CD4-positive, CD25-positive, alpha-beta regulatory T cell (primary cell): ENCODE data around the gene NPL. TPM values are rescaled to one million over a fixed set of nuclear protein-coding genes. Genes with fewer than 3 reads are reported as not detected.

ENCODE experiments used
- ATAC-seq, 2 donors: fragments of 150-1000 bp; cut with Tn5 transposase; one replicate each; pipeline ENCODE4 v1.10.0; 2021; ENCODE audit warnings: low read depth in 2 of 2, moderate number of reproducible peaks in 2 of 2, moderate library complexity in 1 of 2
- DNase-seq, 3 donors: peaks; one replicate each; pipeline versions ENCODE4 v3.0.0 to v3.0.0-alpha.2; 2012 to 2022; ENCODE audit warnings: mixed read lengths in 1 of 3
- H3K27ac ChIP-seq: one replicate; pipeline ENCODE4 v1.7.0; 2013; ENCODE audit warnings: mild to moderate bottlenecking, low read length; ENCODE audit not compliant: insufficient read depth, poor library complexity, severe bottlenecking
- H3K27me3 ChIP-seq: one replicate; pipeline ENCODE4 v1.7.0; 2013; ENCODE audit warnings: low read length; ENCODE audit not compliant: control insufficient read depth, insufficient read depth
- H3K36me3 ChIP-seq: one replicate; pipeline ENCODE4 v1.7.0; 2013; ENCODE audit warnings: mild to moderate bottlenecking, low read length, moderate library complexity; ENCODE audit not compliant: control insufficient read depth, insufficient read depth
- H3K4me1 ChIP-seq: 2 replicates; pipeline ENCODE4 v1.7.0; 2013; ENCODE audit warnings: mild to moderate bottlenecking, low read length; ENCODE audit not compliant: insufficient read depth, control insufficient read depth, poor library complexity, severe bottlenecking
- H3K4me3 ChIP-seq: one replicate; pipeline ENCODE4 v1.7.0; 2013; ENCODE audit warnings: low read depth, mild to moderate bottlenecking, low read length, moderate library complexity
- H3K9me3 ChIP-seq, 2 experiments: 1 replicate in 1 of 2; 2 replicates in 1 of 2; pipeline ENCODE4 v1.7.0; 2013; ENCODE audit warnings: low read length in 2 of 2, mild to moderate bottlenecking in 1 of 2, moderate library complexity in 1 of 2; ENCODE audit not compliant: control insufficient read depth in 2 of 2
- H3K27ac Mint-ChIP-seq, 3 donors: one replicate each; pipeline ENCODE4 v1.8.0; 2020 to 2022; ENCODE audit warnings: mild to moderate bottlenecking in 3 of 3, mixed read lengths in 3 of 3, moderate library complexity in 2 of 3
- H3K27me3 Mint-ChIP-seq: one replicate; pipeline ENCODE4 v1.8.0; 2022; ENCODE audit warnings: mild to moderate bottlenecking, mixed read lengths
- H3K36me3 Mint-ChIP-seq: one replicate; pipeline ENCODE4 v1.8.0; 2020; ENCODE audit warnings: mixed read lengths
- H3K4me1 Mint-ChIP-seq, 4 donors: one replicate each; pipeline ENCODE4 v1.8.0; 2020 to 2022; ENCODE audit warnings: mixed read lengths in 4 of 4, mild to moderate bottlenecking in 1 of 4
- H3K4me3 Mint-ChIP-seq, 4 donors: one replicate each; pipeline ENCODE4 v1.8.0; 2020 to 2022; ENCODE audit warnings: mild to moderate bottlenecking in 4 of 4, mixed read lengths in 4 of 4, moderate library complexity in 3 of 4
- H3K9me3 Mint-ChIP-seq, 7 donors: one replicate each; pipeline ENCODE4 v1.8.0; 2020 to 2022; ENCODE audit warnings: mixed read lengths in 7 of 7, mild to moderate bottlenecking in 3 of 7, moderate library complexity in 2 of 7
- polyA plus RNA-seq, 4 donors: library from polyadenylated mRNA; unstranded; fragments of 300-500 nt; fragmentation: Illumina TruSeq; gene quantifications; one replicate each; pipeline ENCODE4 v1.2.3, GENCODE V29; 2021
- total RNA-seq: library from RNA; stranded (reverse); gene quantifications from one replicate; pipeline ENCODE4 v1.2.3, GENCODE V29; 2022

The NPL gene
- total and polyA plus RNA-seq, 5 donors from 2014 or later = 4.8 to 12.2 (median 5.5) TPM

DNA sequence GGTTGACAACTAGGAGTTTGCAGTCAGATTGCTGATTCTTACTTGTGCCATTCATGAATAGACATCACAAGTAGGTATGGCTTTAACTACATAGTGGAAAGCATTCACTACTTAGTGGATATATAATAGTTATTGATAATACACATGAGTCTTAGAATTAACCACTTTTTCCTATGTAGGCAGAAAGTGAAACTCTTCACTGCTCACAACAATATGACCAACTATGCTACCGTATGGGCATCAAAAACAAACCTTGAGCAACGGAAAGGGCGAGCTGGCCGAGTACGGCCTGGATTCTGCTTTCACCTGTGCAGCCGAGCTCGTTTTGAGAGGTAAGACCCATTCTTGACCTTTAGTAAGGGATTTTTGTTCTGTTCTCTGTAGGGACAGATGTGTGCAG lies 88.3 kb downstream of the NPL start:
- Histone ChIP-seq H3K36me3 (peaks cover 98% of the 10 kb centered on the region), H3K27me3 (no peaks in the 10 kb centered on the region), H3K9me3 (no peaks in the 10 kb centered on the region), H3K27ac (no peak overlapping the region), H3K4me1 (no peaks in the 10 kb centered on the region), H3K4me3 (no peak overlapping the region)
- no peak overlapping the region for H3K4me3 Mint-ChIP-seq
- H3K9me3 Mint-ChIP-seq = no peaks in the 10 kb centered on the region
- H3K27ac Mint-ChIP-seq = peak overlapping the region in 1 of 3 donors; percentile 22
- no peaks in the 10 kb centered on the region for H3K27me3 Mint-ChIP-seq
- DNase-seq (no peak), ATAC-seq (no peak)
- H3K36me3 Mint-ChIP-seq = peaks cover 82% of the 10 kb centered on the region
- H3K4me1 Mint-ChIP-seq = peaks cover 17 to 42% (median 28%) of the 10 kb centered on the region in 4 donors

Other genes starting within 250 kb of the NPL start
- gene RNASEL, start 200.5 kb upstream of the NPL start, total RNA-seq = 9.1 TPM
- 10 to 100 TPM in 2 of 4 donors, 1 to 10 TPM in 2; 6.2 to 10.5 (median 9.0) TPM for gene RNASEL, start 200.5 kb upstream of the NPL start, polyA plus RNA-seq
- gene RGS16, start 185.4 kb upstream of the NPL start, total RNA-seq = 16.6 TPM
- gene RGS16, start 185.4 kb upstream of the NPL start, polyA plus RNA-seq = 1 to 10 TPM in 1 of 4 donors, under 1 TPM in 3; 0.34 to 1.2 (median 0.46) TPM
- gene RGS8, start 105.2 kb upstream of the NPL start, total RNA-seq = not detected
- gene RGS8, start 105.2 kb upstream of the NPL start, polyA plus RNA-seq = not detected
- gene DHX9, start 49.6 kb downstream of the NPL start, total RNA-seq = 292 TPM
- 100 to 1,000 TPM in 1 of 4 donors, 10 to 100 TPM in 3; 76.0 to 124 (median 83.4) TPM for gene DHX9, start 49.6 kb downstream of the NPL start, polyA plus RNA-seq
- gene SHCBP1L, start 163.4 kb downstream of the NPL start, total RNA-seq = not detected
- gene SHCBP1L, start 163.4 kb downstream of the NPL start, polyA plus RNA-seq = not detected
- gene LAMC1, start 233.6 kb downstream of the NPL start, total RNA-seq = 1.1 TPM
- gene LAMC1, start 233.6 kb downstream of the NPL start, polyA plus RNA-seq = not detected